Keratinocyte (primary cell): ENCODE data around the gene GANAB. TPM values are rescaled to one million over a fixed set of nuclear protein-coding genes. Genes with fewer than 3 reads are reported as not detected.

Source experiments
- DNase-seq: peaks from one replicate; pipeline ENCODE4 v3.0.0-alpha.2; 2011; ENCODE audit warnings: low read depth, missing footprints, low spot score
- FAIRE-seq: peaks from 2 replicates; lab custom pipeline; 2011; peaks lifted over from hg19 to GRCh38; lab: Jason Lieb, UNC
- H2AFZ ChIP-seq: 2 replicates; pipeline ENCODE4 v1.6.0; 2012; ENCODE audit warnings: low read length, control low read depth, inconsistent platforms; ENCODE audit not compliant: control insufficient read depth
- H3K27ac ChIP-seq: 2 replicates; pipeline ENCODE4 v1.5.1; 2011; ENCODE audit warnings: low read length; ENCODE audit not compliant: control insufficient read depth, insufficient read depth
- H3K27me3 ChIP-seq: 3 replicates; pipeline ENCODE4 v1.6.0; 2011; ENCODE audit warnings: low read length; ENCODE audit not compliant: control insufficient read depth, insufficient read depth; ENCODE audit errors: extremely low read depth
- H3K36me3 ChIP-seq, 2 experiments: 2 replicates in 1 of 2; 3 replicates in 1 of 2; pipeline ENCODE4 v1.5.1; 2011; ENCODE audit warnings: low read length in 2 of 2, mild to moderate bottlenecking in 1 of 2; ENCODE audit not compliant: control insufficient read depth in 2 of 2, insufficient read depth in 2 of 2; ENCODE audit errors: extremely low read depth in 1 of 2
- H3K4me1 ChIP-seq: 3 replicates; pipeline ENCODE4 v1.5.1; 2011; ENCODE audit warnings: low read length; ENCODE audit not compliant: control insufficient read depth, insufficient read depth; ENCODE audit errors: extremely low read depth
- H3K4me2 ChIP-seq: 3 replicates; pipeline ENCODE4 v1.6.0; 2011; ENCODE audit warnings: low read depth, low read length; ENCODE audit not compliant: control insufficient read depth, insufficient read depth; ENCODE audit errors: extremely low read depth
- H3K4me3 ChIP-seq, 3 experiments: fragments of 200-600 bp in 1 of 3; sonication (generic) in 1 of 3; 2 replicates in 2 of 3; 3 replicates in 1 of 3; pipeline ENCODE4 v1.5.1; 2011 to 2016; ENCODE audit warnings: low read length in 3 of 3, mild to moderate bottlenecking in 3 of 3, control low read depth in 2 of 3, inconsistent platforms in 1 of 3, low read depth in 1 of 3, mixed read lengths in 1 of 3, mixed run types in 1 of 3, moderate library complexity in 1 of 3; ENCODE audit not compliant: control insufficient read depth in 2 of 3, insufficient read depth in 2 of 3; ENCODE audit errors: extremely low read depth in 1 of 3
- H3K79me2 ChIP-seq: 2 replicates; pipeline ENCODE4 v1.6.0; 2012; ENCODE audit warnings: low read length; ENCODE audit not compliant: control insufficient read depth, insufficient read depth
- H3K9ac ChIP-seq: 3 replicates; pipeline ENCODE4 v1.6.0; 2011; ENCODE audit warnings: low read length; ENCODE audit not compliant: control insufficient read depth, insufficient read depth; ENCODE audit errors: extremely low read depth
- H3K9me1 ChIP-seq: 3 replicates; pipeline ENCODE4 v1.6.0; 2011; ENCODE audit warnings: low read length; ENCODE audit not compliant: control insufficient read depth, insufficient read depth; ENCODE audit errors: extremely low read depth
- H3K9me3 ChIP-seq: 2 replicates; pipeline ENCODE4 v1.5.1; 2012; ENCODE audit warnings: low read depth, low read length; ENCODE audit not compliant: control insufficient read depth
- H4K20me1 ChIP-seq: 3 replicates; pipeline ENCODE4 v1.6.0; 2011; ENCODE audit warnings: low read length; ENCODE audit not compliant: control insufficient read depth, insufficient read depth; ENCODE audit errors: extremely low read depth
- CTCF ChIP-seq, 3 experiments: IDR thresholded peaks in 1 of 3; conservative IDR thresholded peaks in 1 of 3; optimal IDR thresholded peaks in 1 of 3; 2 replicates in 2 of 3; 3 replicates in 1 of 3; pipeline versions ENCODE3 to v1.5.1; 2011; ENCODE audit warnings: low read length in 3 of 3, mild to moderate bottlenecking in 3 of 3, moderate library complexity in 2 of 3, control low read depth in 1 of 3, inconsistent platforms in 1 of 3; ENCODE audit not compliant: insufficient read depth in 2 of 3; ENCODE audit errors: extremely low read depth in 1 of 3
- EZH2 ChIP-seq: IDR thresholded peaks from one replicate; pipeline ENCODE4 v1.6.1; 2012; ENCODE audit warnings: inconsistent platforms, mild to moderate bottlenecking, low read length, moderate library complexity
- dilution Hi-C: fragments of 300-500 bp; cut with MboI; formaldehyde crosslinking; loops from one replicate; pipeline ENCODE4 v1.7.0; 2020; ENCODE audit warnings: low sequenced_read_pairs; ENCODE audit not compliant: extremely low pct_ligation_motif_present
- polyA plus RNA-seq, 5 experiments: library from polyadenylated mRNA; depleted of rRNA in 3 of 5; stranded (reverse) in 3 of 5; stranded (forward) in 1 of 5; unstranded in 1 of 5; fragments of >200 nt; gene quantifications; 1 replicate in 1 of 5; 2 replicates in 3 of 5; 3 replicates in 1 of 5; pipeline versions ENCODE4 v1.2.1 to v1.2.3, GENCODE V29; 2011 to 2012; ENCODE audit warnings: missing spikeins in 2 of 5, low read depth in 1 of 5, low replicate concordance in 1 of 5

The GANAB gene
- polyA plus RNA-seq, 1 donor (not counting 4 experiments of a cell fraction or from before 2014, with no cell fraction given) = 153 TPM

GRCh38 chr11:62600367-62601121 is 45.9 kb downstream of the GANAB start:
- H3K27ac ChIP-seq = peak overlapping the region; percentile 95
- H3K27me3 ChIP-seq = no peaks in the 10 kb centered on the region
- H3K4me2 ChIP-seq = peak overlapping the region; percentile 99
- TF ChIP-seq CTCF (optimal IDR thresholded peaks at IDR 0.05 in 1 of 3, IDR thresholded peaks at IDR 0.05 in 1 of 3, conservative IDR thresholded peaks at IDR 0.05 in 1 of 3; ENCODE audit: extremely low read depth in 1 of 3, insufficient read depth in 2 of 3, low read length in 3 of 3) = no peak
- no peaks in the 10 kb centered on the region for H3K9me3 ChIP-seq
- no peaks in the 10 kb centered on the region for H4K20me1 ChIP-seq
- dilution Hi-C loops = no loop called here
- H2AFZ ChIP-seq = no peak overlapping the region
- peaks cover 36 to 37% of the 10 kb centered on the region in 2 experiments for H3K36me3 ChIP-seq
- H3K9me1 ChIP-seq = no peaks in the 10 kb centered on the region
- DNase-seq (no peak), FAIRE-seq (no peak)
- peak overlapping the region; percentile 77 to 99 (median 86) for H3K4me3 ChIP-seq
- peaks cover 48% of the 10 kb centered on the region for H3K79me2 ChIP-seq
- peak overlapping the region; percentile 95 for H3K9ac ChIP-seq
- peaks cover 14% of the 10 kb centered on the region for H3K4me1 ChIP-seq

- Histone ChIP-seq H3K79me2 (peaks cover 48% of the 10 kb centered on the region), H3K4me2 (peak overlapping the region; percentile 99), H4K20me1 (no peaks in the 10 kb centered on the region), H3K27ac (peak overlapping the region; percentile 95), H3K9me1 (no peaks in the 10 kb centered on the region), H3K9ac (peak overlapping the region; percentile 95), H3K9me3 (no peaks in the 10 kb centered on the region), H3K27me3 (no peaks in the 10 kb centered on the region), H3K4me1 (peaks cover 14% of the 10 kb centered on the region), H3K4me3 (peak overlapping the region; percentile 77 to 99 (median 86)), H3K36me3 (peaks cover 40 to 42% of the 10 kb centered on the region in 2 experiments), H2AFZ (peak overlapping the region; percentile 41)
- peak; percentile 92 for DNase-seq
- TF ChIP-seq EZH2 (no peak), CTCF (optimal IDR thresholded peaks at IDR 0.05 in 1 of 3, IDR thresholded peaks at IDR 0.05 in 1 of 3, conservative IDR thresholded peaks at IDR 0.05 in 1 of 3; ENCODE audit: extremely low read depth in 1 of 3, insufficient read depth in 2 of 3, low read length in 3 of 3) (no peak)
- dilution Hi-C loops = no loop called here
- FAIRE-seq = peak; percentile 87
These were observed 46.5 kb downstream of the GANAB start for GRCh38 chr11:62599901-62600300.
